Renal cortical epithelial cell (primary cell): ENCODE results near the gene P2RX5. TPM values are rescaled to one million over a fixed set of nuclear protein-coding genes. Genes with fewer than 3 reads are reported as not detected.
"Not testable (repeated sequence)": the region's sequence is repeated elsewhere in the genome, so short reads cannot be mapped to it uniquely, and the experiment has no call there.

Experiments used
- DNase-seq: peaks from one replicate; pipeline ENCODE4 v3.0.0-alpha.2; 2011; ENCODE audit warnings: low read depth
- total RNA-seq: library from RNA; depleted of rRNA; stranded (reverse); fragments of >200 nt; gene quantifications from 2 replicates; pipeline ENCODE4 v1.2.3, GENCODE V29; 2014

P2RX5 gene
- total RNA-seq, 1 donor from 2014 or later, result 2.9 TPM

DNA sequence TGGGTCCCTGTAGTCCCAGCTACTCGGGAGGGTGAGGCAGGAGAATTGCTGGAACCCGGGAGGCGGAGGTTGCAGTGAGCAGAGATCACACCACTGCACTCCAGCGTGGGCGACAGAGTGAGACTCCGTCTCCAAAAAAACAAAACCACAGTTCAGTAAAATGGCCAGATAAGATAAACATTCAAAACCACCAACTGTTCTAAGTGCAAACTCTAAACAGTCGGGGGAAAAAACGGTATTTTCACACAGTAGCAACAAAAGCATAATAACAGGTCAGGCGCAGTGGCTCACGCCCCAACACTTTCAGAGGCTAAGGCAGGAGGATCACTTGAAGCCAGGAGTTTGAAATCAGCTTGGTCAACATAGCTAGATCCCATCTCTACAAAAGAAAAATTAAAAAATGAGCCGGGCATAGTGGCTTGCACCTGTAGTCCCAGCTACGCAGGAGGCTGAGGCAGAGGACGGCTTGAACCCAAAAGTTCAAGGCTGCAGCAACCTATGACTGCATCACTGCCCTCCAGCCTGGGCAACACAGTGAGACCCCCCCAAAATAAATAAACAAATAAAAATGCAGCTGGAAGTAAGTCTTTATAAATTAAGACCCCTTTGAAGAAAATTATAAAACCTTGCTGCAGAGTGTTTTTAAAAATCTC, 17.0 kb upstream of the P2RX5 start:
- no peak for DNase-seq

DNA sequence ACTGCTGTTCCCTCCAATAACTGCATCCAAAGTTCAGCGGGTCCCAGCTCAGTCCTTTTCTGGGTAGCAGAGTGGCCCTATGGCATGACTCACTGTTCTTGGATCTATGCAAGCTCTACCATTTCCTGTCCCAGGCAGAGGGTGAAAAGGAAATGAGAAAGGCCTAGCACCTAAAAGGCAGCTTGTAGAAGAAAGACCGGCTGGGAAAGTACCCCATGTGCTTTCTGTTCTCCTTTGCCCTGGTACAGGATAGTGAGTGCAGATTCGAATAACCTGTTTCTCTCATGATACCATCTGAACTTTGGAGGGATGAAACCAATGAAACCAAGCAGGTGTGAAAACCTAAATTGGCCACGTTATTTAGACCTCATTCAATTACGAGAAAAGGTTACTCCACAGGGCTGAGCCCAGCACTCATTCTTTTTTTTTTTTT, 15.0 kb upstream of the P2RX5 start:
- peak; percentile 71 for DNase-seq

DNA sequence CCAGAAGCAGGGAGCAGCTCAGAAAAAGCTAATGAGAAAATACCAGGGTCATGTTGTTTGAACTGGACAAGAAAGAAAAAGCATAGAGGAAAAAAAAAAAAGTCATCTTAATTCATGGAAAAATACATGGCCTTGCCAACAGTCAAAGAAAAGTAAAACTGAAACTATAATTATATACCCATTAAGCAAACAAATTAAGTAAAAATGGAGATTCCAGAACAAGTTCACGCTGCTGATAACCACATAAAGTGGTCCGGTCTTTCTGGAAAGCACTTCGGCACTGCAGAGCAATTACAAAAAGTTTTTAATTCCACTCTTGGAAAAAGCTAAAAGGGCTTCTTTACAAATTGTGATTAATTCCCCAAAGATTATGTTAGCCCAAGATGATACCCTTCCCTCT, 12.4 kb upstream of the P2RX5 start:
- DNase-seq, result no peak

DNA sequence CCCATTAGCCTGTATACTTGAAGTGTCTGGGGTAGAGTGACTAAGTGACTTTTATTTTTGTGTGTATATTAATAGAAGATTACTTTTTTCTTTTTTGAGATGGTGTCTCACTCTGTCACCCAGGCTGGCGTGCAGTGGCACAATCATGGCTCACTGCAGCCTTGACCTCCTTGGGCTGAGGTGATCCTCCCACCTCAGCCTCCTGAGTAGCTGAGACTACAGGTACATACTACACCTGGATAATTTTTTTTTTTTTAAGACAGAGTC, 9.7 kb upstream of the P2RX5 start:
- DNase-seq, result not testable (repeated sequence)

DNA sequence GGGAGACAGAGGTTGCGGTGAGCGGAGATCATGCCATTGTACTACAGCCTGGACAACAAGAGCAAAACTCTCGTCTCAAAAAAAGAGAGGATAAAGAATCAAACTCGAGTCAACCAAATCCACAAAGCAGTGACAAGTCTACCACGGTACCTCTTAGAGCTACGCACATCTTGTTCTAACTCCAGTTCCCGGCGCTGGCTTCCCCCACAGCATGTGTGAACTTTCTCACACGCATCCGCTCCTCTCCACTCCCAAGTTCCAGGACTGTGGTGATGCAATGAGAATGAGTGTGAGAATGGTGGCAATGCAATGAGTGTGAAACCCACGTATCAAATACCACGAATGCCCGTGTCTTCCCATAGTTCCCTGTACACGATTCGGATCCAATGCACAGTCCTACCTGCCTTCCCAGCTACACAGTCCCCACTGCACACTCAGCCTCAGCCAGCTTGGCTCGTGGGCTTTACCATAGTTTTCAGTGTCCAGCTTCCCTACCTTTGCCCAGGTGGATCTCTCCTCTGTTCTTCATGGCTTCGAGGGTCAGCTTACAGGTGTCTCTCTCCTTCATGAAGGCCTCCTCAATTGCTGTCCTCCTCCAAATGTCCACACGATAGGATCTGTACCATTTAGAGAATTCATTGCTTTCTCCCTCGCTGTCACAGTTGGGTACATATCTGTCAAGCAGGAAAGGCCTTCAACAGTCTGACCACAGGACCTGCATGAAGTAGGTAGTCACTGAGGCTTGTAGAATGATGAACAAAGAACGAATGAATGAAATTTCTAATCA, 9.2 kb upstream of the P2RX5 start:
- no peak for DNase-seq

DNA sequence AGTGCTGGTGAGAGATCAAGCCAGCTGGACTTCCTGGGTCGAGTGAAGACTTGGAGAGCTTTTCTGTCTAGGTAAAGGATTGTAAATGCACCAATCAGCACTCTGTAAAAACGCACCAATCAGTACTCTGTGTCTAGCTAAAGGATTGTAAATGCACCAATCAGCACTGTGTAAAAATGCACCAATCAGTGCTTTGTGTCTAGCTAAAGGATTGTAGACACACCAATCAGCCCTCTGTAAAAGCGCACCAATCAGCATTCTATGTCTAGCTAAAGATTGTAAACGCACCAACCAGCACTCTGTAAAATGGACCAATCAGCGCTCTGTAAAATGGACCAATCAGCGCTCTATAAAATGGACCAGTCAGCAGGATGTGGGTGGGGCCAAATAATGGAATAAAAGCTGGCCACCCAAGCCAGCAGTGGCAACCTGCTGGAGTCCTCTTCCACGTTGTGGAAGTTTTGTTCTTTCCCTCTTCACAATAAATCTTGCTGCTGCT, 6.1 kb upstream of the P2RX5 start:
- not testable (repeated sequence) for DNase-seq

DNA sequence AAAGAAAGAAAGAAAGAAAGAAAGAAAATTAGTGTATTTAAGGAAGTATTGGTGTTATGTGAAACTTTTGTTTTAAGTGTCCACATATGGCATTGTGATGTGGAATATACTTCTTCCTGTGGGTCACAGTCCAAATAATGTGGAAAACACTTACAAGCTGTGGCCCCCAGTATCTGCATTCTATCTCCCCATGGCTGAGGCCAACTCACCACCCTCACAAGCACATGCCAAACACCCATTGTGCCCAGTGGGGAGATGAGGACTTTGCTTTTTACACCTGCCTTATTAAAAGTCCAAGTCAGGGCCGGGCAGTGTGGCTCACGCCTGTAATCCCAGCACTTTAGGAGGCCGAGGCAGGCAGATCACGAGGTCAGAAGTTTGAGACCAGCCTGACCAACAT, 4.0 kb upstream of the P2RX5 start:
- DNase-seq, result no peak

DNA sequence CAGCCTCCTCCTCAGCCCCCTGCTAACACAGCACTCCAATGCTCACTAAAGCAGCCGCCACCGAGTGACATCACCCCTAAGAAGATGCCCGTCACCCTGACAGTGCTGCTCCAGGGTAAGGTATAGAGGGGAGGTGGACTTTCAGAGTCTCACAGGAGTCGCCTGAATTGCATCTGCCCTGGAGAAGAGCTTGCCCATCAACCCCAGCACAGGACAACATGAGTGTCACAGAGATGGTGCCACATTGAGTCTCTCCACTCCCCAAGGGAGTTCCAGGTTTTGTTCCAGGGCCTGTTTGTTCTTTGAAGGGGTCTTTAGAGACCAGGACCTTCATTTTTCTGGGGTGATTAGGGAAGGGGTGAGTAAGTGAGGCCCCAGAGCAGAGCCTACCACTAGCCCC, 2.2 kb upstream of the P2RX5 start:
- no peak for DNase-seq

DNA sequence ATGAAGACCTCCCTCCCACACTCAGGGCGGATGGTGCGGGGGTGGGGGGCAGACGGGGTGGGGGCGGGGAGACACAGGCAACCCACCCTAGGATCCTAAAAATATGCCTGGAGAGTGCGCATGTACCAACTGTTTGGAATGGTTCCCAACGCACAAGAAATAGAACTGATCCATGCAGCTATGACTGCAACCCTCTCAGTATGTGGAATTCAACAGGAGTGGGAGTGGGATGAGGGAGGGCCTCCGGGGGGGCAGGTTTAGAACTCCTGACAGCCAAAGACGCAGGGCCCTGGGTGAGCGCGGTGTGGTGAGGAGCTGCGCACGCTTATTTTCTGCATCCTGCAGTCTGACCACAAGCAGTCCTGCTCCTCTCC, 1.1 kb upstream of the P2RX5 start:
- DNase-seq, result no peak

DNA sequence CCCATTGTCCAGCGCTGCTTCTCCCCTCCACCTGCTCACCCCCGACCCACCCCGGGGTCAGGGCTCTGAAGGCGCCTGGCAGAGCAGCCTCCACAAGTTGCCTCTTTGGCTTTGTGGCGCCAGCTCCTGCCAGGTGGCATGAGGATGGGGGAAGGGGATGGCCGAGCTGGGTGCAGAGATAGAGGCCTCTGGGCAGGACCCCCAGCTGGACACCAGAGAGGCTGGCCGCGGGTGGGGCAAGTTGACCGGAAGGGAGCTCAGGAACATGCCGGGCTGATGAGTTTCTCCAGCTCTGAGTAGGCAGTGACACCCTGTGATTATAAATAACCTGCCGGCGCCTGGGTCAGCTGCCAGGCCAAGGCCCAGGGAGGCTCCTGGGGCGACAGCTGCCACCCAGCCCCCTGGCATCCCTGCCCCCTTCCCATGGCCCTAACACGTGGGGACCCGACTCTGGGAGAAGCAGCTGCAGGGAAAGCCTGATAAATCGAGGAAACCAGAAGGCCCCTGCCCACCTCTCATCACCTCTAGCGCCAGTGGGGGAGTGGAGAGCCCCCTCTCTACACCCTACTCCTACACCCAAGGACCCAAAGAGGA, 729 bp downstream of the P2RX5 start:
- DNase-seq, result no peak

DNA sequence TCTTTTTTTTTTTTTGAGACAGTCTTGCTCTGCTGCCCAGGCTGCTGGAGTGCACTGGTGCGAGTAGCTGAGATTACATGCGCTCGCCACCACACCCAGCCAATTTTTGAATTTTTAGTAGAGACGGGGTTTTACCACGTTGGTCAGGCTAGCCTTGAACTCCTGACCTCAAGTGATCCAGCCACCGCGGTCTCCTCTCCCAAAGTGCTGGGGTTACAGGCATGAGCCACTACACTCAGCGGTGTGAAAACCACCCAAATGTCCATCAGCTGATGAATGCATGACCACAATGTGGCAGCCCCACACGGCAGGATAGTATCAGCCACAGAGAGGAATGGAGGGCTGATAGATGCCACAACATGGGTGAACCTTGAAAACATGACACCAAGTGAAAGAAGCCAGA, 2.1 kb downstream of the P2RX5 start:
- no peak for DNase-seq

DNA sequence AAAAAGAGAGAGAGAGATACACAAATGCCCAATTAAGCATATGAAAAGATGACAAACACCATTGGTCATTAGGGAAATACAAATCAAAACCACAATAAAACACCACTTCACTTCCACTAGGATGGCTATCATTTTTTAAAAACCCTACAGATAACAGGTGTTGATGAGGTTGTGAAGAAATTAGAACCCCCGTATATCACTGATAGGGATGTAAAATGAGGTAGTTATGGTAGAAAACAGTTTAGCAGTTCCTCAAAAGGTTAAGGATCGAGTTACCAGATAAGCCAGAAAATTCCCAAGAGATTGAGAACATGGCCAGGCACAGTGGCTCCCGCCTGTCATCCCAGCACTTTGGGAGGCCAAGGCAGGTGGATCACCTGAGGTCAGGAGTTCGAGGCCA, 2.8 kb downstream of the P2RX5 start:
- no peak for DNase-seq

DNA sequence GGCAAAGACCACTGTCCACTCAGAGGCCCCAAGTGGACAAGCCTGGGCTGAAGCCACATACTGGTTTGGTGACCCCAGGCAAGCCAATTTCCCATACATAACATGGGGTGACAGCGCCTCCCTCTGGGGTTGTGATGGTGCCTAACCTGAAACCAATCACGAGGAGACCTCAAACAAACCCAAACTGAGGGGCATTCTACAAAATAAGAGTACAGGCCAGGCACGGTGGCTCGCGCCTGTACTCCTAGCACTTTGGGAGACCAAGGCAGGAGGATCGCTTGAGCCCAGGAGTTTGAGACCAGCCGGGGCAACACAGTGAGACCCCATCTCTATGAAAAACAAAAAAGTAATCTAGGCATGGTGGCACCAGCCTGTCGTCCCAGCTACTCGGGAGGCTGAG, 3.6 kb downstream of the P2RX5 start:
- DNase-seq, result no peak

DNA sequence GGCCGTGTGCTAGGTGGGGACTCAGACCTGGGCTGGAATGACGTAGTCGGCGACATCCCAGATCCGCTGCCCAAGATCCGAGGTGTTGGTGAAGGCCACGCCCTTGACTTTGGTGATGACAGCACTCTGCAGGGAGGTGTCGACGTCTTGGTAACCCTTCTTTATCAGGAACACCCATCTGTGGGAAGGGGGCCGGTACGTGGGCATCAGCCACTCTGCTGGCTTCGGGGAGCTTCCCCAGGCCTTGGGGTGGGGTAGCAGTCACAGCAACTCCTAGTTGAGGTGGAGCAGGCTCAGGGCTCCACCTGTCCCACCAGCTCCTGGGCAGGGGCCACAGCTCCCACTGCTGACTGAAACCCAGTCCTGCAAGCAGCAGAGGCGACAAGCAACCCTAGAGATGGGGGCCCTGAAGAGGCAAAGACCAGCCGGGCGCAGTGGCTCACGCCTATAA, 4.3 kb downstream of the P2RX5 start:
- no peak for DNase-seq

DNA sequence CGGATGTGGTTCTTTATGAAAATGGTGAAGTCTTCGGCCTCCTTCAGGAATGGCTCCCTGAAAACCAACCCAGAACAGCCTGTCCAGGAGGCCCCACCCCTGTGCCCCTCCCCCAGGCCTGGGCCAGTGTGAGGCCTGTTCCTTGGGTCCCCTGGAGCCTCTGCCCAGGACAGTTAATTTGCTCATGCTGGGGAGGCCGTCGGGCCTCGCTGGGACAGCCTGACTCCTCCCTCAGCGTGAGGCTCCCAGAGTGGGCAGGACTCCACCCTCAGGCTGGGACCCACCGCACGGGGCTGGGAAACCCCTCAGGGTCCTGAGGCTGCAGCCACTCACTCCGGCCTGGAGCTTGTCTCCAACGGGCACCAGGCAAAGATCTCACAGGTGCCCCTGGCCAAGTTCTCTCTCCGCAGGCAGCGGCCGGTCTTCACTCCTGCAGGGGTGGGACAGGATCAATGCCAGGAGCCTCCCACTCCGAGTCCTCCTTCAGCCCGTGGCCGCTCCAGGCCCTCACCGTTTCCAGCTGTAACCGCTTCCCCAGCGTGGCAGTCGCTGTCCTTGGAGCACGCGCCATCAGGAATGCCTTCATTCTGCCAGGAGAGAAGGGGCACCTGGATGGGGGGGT, 5.8 kb downstream of the P2RX5 start:
- no peak for DNase-seq

DNA sequence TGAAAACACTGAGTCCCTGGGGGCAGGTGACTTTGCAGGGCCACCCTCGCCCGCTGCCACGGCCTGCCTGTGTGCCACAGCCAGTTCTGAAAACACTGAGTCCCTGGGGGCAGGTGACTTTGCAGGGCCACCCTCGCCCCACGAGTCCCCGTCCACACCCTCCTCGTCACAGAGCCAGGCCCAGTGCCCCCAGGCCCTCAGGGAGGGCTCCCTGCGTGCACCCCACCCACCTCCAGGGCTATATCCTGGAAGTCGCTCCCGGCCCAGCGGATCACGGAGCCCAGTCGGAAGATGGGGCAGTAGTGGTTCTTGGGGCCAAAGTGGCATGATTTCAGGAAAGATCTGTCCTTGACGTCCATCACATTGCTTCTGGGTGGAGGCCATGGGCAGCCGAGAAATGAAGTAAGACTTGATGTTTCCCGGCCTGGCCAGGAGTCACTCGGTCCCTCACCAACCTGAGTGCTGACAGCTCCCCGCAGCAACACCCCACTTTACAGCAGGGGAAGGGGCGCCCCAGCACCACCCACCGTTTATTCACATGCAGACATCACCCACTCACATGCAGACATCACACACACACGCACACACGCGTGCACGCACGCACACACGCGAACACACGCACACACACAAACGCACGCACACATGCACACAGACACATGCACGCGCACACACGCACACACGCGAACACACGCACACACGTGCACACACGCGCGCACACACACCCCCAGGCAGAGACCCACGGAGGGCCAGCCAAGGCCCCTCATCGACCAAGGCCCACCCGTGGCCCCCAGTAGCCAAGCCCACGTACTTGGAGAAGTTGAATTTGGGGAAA, 6.5 kb downstream of the P2RX5 start:
- DNase-seq, result no peak

DNA sequence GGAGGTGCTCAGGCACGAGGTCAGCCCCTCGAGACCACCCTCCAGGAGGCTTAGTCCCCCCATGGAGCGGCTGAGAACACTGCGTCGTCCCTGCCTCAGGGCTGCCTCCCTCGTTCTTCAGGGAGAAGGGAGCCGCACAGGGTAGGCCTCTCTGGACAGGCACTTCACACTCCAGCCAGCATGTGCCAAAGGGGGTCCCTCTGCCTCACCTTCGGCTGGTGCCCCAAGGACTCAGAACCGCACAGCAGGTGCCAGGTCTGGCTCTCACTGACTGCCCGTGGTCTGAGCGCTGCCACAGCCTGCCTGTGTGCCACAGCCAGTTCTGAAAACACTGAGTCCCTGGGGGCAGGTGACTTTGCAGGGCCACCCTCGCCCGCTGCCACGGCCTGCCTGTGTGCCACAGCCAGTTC, 7.1 kb downstream of the P2RX5 start:
- no peak for DNase-seq

DNA sequence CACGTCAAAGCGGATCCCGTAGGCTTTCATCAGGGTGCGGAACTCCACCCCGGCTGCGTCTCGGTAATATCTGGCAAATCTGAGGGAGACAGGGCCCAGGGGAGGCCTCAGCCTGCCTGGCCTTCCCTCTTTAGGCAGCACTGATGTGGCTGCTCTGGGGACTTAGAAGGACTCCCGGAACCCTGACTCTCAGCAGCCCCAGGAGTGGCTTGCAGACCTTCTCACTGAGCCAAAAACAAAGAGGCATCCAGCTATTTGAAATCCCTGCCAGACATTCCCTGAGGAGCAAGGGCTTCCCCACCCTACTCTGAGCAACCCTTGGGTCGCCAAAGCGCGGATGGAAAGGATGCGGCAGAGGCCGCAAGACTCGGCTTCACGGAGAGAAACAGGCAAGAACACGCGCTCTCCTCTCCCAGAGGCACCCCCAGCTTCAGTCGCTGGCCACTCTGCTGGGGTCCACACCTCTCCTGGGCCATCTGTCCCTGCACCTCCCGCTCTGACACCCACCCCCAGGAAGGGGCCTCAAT, 7.9 kb downstream of the P2RX5 start:
- DNase-seq, result no peak

DNA sequence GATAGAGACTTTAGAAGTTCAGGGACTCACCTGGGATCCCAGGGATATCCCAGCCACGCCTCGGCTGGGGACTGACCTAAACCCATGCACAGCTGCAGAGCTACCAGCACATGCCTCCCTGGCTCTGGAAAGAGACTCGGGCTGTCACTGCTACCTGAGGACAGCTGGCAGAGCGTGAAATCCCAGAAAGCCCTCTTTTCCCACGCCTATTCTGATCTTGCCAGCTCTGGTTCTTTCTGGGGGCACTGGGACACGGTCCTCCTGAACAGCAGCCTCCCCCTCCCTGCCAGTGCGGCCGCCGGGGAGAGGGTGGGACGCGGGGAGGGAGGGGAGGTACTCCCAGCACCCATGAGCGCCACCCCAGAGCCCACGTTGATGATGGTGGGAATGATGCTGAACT, 10.8 kb downstream of the P2RX5 start:
- no peak for DNase-seq

DNA sequence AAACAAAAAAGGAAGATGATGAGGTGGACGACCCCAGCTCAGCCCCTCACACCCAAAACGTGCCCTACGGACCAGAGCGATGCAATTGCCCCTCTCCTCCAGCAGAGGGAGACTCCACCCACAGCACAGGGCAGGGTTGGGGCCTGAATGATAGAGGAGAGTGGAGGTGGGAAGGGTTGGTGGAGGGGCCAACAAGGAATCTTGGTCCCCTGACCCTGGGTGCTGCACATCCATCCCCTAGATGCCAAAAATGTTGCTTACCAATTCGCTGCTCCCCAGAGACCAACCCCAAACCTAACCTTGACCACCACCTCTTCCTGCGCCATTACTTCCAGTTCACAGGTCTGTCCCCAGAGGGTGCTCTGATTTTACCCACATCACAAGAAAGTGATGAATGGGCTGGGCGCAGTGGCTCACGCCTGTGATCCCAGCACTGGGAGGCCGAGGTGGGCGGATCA, 12.9 kb downstream of the P2RX5 start:
- no peak for DNase-seq

DNA sequence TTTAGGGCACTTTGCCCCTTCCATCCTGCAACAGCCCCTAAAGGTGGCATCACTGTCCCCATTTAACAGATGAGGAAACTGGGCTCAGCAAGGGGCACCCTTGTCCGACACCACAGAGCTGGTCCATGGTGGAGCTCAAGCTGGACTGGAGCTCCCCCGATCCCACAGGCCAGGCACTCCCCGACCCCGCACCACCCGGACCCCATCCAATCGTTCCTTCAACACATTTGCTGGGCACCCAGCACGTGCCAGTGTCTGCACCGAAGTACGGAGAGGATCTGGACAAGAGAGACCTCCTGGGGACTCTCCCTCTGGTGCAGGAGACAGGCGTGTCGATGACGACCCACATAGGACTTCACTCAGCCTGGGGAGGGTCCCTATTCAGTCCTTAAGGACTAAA, 13.9 kb downstream of the P2RX5 start:
- DNase-seq, result no peak

DNA sequence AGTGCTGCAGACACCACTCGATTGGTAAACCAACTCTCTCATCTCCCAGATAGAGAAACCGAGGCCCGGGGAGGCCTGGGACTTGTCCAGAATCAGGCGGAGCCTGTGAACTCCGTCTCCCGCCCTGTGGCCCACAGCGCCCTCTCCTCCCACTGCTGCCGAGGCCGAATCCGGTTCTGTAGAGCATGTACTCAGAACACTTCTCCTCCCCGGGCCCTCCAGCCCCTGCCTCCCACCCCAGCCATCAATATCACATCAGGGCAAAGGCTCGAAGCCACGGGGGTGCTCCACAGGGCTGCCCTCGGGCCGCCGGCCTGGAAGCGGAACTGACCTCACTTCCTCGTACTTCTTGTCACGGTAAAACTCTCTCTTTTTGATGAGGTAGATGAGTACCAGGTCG, 14.4 kb downstream of the P2RX5 start:
- DNase-seq, result no peak
